ENCODE measurements around the gene SLC51B.

DNA sequence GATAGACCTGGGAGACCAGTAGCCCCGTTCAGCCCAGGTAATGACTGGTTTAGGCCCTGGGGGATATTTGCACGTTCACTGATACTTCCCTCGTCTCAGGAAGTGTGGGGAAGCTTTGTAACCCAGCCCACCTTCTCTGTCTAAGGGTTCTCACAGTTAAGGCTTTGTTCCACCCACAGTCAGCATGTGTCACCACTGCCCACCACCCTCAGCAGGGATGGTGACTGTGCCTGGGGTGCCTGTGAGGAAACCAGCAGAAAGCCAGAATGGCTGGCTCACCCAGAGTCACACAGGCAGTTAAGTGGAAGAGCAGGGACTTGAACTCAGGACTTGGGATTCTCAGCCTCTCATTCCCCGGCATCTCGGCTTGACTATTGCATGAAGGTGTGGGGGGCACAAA lies 36.6 kb downstream of the SLC51B start:
- TF ChIP-seq POLR2A (IDR thresholded peaks at IDR 0.05) (no peak), POLR2AphosphoS5 (IDR thresholded peaks at IDR 0.05) (no peak)
- TF ChIP-seq, protein P1, sequence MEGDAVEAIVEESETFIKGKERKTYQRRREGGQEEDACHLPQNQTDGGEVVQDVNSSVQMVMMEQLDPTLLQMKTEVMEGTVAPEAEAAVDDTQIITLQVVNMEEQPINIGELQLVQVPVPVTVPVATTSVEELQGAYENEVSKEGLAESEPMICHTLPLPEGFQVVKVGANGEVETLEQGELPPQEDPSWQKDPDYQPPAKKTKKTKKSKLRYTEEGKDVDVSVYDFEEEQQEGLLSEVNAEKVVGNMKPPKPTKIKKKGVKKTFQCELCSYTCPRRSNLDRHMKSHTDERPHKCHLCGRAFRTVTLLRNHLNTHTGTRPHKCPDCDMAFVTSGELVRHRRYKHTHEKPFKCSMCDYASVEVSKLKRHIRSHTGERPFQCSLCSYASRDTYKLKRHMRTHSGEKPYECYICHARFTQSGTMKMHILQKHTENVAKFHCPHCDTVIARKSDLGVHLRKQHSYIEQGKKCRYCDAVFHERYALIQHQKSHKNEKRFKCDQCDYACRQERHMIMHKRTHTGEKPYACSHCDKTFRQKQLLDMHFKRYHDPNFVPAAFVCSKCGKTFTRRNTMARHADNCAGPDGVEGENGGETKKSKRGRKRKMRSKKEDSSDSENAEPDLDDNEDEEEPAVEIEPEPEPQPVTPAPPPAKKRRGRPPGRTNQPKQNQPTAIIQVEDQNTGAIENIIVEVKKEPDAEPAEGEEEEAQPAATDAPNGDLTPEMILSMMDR (IDR thresholded peaks at IDR 0.05 in 8 of 11, conservative IDR thresholded peaks at IDR 0.05 in 3 of 11) = no peak

All from spleen (tissue), 7 donors.